DND-41 (cell line): ENCODE results near the gene LAMA2.

Experiments
- CTCF ChIP-seq: IDR thresholded peaks from 2 replicates; pipeline ENCODE4 v1.5.1; 2012; ENCODE audit warnings: borderline replicate concordance, low read length, moderate library complexity, mild to moderate bottlenecking; ENCODE audit not compliant: poor library complexity, severe bottlenecking; ENCODE audit errors: extremely low read depth
- EZH2 ChIP-seq: IDR thresholded peaks from 3 replicates; pipeline ENCODE4 v1.6.1; 2012; ENCODE audit warnings: borderline replicate concordance, low read depth, mild to moderate bottlenecking, moderate library complexity, low read length, inconsistent platforms; ENCODE audit not compliant: severe bottlenecking

- TF ChIP-seq CTCF (no peak), EZH2 (no peak)
These were observed 370.8 kb downstream of the LAMA2 start for GRCh38 chr6:129253727-129254126.
